GM21737 (cell line): ENCODE measurements around the gene TUBG1.

Experiments used
- ATAC-seq: cut with Tn5 transposase; IDR thresholded peaks from one replicate; pipeline ENCODE4 v1.9.1; 2021; ENCODE audit warnings: mild to moderate bottlenecking, moderate library complexity; ENCODE audit not compliant: unreplicated experiment

Gene TUBG1

DNA sequence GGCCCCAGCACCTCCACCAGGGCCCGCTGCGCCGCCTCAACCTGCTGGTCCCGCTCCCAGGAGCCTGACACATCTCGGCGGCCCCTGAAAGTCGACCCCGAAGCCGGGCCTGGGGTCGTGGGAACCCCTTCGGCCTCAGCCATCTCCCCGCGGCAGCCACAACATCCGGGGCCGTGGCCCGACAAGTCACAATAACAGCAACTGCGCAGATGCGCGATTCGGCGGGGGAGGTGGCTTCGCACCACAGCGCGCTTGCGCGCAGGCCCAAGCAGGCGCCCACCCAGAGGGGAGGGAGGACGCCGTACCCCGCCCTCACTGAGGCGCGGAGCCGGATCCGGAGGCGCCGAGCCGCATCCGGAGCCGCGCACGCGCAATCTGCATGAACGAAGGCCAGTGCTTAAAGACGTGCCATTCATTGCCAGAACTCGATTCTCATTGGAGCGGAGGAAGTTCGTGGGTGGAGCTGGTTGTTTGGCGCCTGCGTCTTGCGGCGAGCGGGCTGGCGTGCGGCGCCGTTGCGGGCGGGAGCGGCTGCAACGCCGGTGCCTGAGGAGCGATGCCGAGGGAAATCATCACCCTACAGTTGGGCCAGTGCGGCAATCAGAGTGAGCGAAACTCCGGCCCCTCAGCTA is at the start of gene TUBG1, which contains the start of gene RETREG3:
TUBG1 (plus strand) TSS at position 502 of the 632 bp plus-strand sequence; CDS start at position 557, 55 bp downstream.
RETREG3 (minus strand) TSS at position 193 of the 632 bp plus-strand sequence; CDS start at position 143, 50 bp downstream.
- ATAC-seq = peak; percentile 74

DNA sequence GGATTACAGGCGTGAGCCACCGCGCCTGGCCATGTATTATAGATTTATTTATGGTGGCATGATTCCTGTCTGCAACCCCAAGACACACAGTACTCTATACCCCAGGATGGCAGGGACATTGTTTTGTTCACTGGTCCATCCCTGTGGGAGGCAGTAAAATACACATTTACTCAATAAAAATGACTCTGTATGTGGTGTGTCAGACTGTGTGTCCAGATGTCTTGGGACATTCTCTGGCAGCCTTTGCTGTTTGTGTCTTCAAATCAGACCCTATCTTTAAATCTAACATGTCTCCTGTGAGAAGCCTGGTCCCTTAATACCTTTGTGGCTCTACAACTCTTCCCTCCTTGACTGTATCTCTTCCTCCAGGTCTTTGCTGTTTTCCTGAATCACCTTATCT is 49.2 kb upstream of the TUBG1 start:
- ATAC-seq = no peak

DNA sequence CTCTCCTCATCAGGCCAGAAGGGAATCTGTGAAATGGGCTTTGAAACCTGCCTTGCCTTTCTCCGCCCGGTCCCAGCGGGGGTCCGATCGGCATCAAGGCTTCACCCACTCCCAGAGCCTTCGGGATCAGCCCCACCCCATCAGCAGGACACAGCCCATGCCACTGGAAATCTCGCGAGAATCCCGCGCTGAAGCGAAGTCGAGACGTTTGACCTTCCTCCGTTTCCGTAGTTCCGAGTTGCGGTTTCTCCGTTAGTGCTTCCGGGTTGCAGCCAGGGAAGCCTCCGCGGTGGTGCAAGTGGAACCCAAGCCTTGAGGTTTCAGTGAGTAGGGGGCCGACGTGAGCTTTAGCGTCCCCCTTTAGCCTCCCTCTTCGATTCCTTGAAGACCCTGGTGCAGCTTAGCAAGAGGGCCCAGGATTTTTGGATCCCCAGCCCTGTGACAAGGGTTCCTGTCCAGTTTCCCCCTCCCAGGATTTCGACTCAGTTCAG is 47.5 kb upstream of the TUBG1 start, which contains the start of gene COASY:
COASY (plus strand) TSS at position 252 of the 491 bp plus-strand sequence. CDS start 475 bp downstream, outside the sequence.
- ATAC-seq = no peak

DNA sequence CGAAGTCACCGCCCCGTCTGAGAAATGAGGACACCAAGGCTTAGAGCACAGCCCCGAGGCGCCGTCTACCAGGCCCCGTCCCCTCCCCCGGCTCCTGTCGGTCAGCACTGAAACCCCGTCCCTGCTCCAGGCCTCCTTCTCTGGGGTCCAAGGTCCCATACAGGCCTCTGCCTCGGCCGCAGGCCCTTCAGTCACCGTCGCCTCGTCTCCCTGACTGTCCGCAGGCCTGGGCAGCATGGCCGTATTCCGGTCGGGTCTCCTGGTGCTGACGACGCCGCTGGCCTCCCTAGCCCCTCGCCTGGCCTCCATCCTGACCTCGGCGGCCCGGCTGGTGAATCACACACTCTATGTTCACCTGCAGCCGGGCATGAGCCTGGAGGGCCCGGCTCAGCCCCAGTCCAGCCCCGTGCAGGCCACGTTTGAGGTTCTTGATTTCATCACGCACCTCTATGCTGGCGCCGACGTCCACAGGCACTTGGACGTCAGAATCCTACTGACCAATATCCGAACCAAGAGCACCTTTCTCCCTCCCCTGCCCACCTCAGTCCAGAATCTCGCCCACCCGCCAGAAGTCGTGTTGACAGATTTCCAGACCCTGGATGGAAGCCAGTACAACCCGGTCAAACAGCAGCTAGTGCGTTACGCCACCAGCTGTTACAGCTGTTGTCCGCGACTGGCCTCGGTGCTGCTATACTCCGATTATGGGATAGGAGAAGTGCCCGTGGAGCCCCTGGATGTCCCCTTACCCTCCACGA is 46.9 kb upstream of the TUBG1 start:
- ATAC-seq = no peak

DNA sequence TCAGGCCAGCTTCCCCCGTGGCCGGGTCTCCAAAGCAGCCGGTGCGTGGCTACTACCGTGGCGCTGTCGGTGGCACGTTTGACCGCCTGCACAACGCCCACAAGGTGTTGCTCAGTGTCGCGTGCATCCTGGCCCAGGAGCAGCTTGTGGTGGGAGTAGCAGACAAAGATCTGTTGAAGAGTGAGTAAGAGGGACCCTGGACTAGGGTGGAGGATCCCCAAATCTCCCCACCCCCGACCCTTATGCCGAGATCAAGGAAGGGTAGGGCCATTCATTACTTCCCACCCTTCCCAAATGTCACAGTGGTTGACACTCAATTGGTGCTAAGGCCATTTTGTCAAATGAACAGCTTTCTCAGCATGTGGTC is 46.4 kb upstream of the TUBG1 start:
- no peak for ATAC-seq

DNA sequence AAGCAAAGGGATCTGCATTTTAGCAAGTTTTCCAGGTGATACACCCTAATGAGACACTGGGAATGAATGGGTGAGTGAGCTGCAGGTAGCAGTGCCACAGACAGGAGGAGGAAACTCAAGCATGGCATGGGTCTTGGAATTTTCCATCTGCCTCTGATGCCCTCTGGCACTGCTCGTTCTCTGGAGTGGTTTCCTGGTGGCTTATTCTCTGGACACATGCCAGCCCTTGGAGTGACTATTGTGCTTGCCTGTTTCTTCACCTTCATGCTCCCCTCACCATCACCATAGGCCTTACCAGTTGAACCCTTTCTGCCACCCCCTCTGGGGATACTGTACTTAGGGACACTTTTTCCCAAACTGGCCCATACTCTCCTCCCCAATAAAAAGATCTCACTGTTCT is 45.9 kb upstream of the TUBG1 start:
- no peak for ATAC-seq

DNA sequence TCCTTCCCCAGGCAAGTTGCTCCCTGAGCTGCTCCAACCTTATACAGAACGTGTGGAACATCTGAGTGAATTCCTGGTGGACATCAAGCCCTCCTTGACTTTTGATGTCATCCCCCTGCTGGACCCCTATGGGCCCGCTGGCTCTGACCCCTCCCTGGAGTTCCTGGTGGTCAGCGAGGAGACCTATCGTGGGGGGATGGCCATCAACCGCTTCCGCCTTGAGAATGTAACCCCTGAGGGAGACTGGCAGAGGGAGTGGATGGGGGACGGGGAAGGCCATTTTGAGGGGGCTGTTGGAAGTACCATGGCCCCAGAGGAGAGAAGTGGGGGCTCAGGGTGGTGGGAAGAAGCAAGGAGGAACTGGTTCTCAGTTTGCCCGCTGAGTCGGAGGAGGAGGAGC is 45.5 kb upstream of the TUBG1 start:
- ATAC-seq = no peak

DNA sequence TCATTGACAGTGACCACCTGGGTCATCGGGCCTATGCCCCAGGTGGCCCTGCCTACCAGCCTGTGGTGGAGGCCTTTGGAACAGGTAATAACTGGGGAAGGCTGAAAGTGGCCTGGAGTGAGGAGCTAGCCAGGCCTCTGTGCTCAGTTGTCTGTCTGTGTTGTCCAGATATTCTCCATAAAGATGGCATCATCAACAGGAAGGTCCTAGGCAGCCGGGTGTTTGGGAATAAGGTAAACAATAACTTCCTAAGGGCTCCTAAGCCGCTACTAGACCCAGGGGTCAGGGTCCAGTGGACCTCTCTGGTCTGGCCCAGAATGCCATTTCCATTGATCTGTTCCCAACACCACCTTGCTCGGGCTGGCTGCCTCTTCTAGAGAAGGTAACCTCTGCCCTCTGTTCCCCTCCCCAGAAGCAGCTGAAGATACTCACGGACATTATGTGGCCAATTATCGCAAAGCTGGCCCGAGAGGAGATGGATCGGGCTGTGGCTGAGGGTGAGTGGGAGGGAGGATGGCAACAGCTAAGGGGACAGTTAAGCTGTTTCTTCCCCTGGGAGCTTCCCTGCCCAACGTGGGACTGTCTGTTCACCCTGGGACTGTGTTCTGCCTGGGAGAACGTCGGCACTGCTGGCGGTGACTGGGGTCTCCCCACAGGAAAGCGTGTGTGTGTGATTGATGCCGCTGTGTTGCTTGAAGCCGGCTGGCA is 44.5 kb upstream of the TUBG1 start:
- no peak for ATAC-seq

DNA sequence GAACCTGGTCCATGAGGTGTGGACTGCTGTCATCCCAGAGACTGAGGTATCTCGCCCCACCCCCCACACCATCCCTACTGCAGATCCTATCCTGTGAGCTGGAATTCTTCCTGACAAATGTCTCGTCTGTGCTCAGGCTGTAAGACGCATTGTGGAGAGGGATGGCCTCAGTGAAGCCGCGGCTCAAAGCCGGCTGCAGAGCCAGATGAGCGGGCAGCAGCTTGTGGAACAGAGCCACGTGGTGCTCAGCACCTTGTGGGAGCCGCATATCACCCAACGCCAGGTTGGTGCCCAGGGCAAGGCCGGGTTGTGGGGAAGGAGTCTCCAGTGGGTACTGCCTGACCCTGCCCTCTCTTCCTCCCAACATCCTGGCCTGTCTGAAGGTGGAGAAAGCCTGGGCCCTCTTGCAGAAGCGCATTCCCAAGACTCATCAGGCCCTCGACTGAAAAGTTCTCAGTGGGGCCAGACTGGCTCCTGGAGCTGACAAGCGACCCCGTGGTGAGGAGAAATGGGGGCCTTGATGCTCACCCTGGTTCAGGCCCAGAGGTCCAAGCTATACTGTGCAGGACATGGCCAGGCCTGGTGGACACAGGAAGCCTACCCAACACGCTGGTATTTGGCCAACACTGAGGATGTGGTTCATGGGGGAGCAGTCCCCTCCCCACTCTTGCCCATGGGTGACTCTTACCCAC is 43.8 kb upstream of the TUBG1 start:
- no peak for ATAC-seq

DNA sequence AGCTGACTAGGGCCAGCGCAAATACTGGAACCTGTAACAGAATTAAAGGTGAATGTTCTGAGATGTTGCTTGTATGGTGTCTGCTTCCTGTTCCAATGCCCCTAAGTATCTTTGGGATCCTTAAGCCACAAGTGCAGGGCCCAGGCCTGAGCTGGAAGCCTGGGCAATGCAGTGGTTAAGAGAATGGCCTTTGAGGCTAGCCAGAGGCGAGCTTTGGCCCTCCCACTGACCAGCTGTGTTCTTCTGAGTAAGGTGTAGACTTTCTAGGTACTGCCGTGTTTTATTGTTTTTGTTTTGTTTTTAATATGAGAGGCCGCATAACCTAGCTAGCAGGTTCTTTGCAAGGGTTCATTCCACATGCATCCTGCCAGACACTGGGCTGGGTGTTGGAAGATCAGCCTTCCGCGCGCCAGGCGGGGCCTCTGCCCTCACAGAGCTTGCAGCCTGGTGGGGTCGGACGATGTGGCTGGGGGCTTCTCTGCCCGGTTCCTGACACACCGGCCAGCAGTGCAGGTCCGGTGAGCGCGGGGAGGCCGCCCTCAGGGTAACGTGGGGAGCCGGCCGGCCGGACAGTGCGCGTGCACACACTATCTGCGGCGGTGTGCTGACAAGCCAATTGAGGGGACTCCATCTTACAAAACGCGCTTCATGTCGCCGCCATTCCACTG is 43.1 kb upstream of the TUBG1 start:
- no peak for ATAC-seq

DNA sequence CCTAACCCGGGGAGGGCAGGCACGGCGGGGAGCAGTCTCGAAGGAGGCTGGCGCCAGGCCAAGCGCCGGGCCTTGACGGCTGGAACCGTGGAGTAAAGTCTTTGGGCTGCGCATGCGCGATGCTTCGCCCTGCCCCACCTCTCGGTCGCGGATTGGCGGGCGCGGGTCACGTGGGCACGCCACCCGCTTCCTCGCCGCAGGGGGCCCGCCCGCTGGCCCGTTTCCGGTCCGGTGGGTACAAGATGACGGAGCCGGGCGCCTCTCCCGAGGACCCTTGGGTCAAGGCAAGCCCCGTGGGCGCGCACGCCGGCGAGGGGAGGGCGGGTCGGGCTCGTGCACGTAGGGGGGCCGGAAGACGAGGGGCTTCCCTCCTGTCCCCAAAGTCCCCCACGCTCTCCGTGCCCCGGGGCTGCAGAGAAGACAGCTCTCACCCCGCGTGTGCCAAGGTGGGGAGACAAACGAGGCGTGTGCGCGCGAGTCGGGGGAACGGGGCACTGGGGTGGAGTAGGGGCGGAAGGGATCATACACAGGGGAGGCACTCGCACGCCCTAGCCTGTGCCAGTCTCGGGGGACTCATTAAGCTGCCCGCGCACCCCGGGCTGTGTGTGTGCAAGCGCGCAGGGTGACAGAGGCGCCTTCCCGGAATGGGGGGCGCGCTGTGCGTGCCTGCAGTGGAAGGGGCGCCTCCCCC is 42.5 kb upstream of the TUBG1 start, which contains the start of gene MLX:
MLX (plus strand) TSS at position 218 of the 691 bp plus-strand sequence; CDS start at position 243, 25 bp downstream.
- ATAC-seq = peak; percentile 33

DNA sequence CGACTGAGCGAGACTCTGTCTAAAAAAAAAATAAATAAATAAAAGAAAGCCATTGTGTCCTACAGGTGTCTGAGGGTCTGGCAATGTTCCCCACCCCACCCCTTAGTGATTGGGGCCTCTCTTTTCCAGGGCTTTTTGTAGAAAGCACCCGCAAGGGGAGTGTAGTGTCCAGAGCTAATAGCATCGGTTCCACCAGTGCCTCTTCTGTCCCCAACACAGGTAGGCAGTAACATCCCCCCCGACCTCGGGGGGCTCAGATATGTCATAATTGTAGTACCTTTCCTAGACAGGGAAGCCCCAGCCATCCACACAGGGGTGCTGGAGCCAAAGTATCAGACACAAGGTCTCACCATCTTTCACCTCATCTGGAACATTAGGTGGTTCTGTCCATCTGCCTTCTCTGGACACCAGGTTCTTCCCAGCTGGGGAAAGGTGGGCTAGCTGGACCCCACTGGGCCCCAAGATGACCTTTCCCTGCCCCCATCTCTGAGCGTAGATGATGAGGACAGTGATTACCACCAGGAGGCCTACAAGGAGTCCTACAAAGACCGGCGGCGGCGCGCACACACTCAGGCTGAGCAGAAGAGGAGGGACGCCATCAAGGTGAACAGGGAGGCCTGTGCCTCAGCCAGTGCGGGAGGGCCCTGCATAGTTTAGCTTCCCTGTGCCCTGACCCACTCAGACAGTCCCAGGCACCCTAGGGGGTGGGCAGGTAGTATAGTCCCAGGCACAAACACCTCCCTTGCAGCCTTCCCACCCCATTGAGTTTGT is 41.0 kb upstream of the TUBG1 start:
- no peak for ATAC-seq

DNA sequence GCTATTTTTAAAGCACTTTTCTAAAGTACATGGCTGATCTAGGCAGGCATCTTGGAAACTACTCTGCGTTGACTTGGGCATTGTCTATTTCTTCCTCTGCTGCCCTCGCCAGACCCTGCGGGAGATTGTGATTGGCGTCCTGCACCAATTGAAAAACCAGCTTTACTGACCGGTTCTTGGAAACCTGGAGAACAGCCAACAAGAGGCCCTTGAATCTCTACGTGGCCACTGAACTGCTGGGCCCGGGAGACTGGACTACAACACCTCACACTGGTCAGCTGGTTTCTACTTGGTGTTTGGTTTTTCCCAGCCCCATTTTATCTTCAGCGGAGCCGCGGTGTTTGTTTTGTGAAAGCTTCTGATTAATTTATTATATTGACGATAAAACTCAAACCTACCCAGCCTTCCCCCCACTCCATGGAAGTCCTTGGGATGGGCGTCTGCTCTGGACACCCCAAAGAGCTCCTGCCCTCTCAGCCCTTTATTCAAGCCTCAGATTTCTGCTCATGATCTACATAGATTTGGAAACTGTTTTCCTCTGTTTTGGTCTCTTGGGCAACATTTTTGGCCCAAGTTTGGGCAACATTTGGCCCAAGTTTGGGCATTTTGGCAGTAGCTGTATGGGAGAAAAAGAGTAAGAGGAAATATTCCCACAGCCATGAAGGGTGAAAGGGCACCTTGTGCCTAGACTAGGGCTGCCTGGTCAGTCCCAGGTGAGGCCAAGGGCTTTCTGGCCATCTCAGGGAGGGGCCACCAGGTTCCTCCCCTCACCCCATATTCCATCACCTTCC is 37.9 kb upstream of the TUBG1 start:
- no peak for ATAC-seq

DNA sequence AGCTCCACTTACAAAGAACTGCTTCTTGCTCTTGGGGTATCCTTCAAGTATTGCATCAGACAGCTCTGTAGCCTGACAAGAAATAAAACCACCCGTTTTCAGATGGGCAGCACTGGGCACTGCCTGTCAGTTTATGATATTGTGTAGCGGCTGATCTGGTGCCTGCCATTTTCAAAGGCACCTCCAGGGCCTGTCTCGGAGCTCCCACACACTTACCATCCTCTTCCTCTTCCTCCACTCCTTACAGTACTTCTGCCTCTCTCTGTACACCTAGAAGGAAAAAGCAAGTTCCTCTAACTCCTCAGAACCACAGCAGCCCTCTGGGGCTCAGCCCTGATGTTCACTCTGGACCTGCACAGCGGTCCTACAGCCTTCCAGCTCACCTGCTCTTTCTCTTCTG is 36.4 kb upstream of the TUBG1 start:
- no peak for ATAC-seq

DNA sequence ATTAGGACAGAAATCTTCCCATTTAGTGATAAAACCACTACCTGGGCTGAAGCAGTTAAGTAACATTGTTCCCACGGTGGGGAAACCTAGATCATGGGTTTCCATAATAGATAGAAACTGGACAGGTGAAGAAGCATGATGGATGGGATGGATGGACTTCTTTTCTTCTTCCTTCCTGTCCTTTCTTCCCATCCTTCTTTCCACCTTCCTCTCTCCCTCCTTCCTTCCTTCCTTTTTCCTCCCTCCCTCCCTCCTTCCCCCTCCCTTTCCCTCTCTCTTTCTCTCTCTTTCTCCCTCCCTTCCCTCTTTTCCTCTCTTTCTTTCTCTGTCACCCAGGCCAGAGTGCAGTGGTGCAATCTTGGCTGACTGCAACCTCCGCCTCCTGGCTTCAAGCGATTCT is 35.0 kb upstream of the TUBG1 start:
- no peak for ATAC-seq

DNA sequence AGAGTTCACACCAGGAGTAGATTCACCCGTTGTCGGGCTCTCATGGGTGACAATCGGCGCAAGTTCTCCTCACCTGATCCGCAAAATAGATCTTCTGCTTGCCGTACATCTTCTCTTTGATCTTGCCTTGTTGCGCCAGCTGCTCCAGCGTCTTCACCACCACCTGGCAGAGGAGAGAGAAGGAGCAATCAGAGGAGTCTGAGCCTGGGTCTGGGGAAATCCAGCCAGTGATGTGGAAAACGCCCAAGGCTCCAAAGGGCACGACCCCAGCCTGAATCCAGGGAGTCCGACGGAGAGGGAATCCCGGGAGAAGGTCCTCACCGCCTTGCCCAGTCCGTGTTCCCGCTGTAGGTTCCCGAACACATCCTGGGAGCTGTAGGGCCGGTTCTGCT is 32.3 kb upstream of the TUBG1 start:
- no peak for ATAC-seq

DNA sequence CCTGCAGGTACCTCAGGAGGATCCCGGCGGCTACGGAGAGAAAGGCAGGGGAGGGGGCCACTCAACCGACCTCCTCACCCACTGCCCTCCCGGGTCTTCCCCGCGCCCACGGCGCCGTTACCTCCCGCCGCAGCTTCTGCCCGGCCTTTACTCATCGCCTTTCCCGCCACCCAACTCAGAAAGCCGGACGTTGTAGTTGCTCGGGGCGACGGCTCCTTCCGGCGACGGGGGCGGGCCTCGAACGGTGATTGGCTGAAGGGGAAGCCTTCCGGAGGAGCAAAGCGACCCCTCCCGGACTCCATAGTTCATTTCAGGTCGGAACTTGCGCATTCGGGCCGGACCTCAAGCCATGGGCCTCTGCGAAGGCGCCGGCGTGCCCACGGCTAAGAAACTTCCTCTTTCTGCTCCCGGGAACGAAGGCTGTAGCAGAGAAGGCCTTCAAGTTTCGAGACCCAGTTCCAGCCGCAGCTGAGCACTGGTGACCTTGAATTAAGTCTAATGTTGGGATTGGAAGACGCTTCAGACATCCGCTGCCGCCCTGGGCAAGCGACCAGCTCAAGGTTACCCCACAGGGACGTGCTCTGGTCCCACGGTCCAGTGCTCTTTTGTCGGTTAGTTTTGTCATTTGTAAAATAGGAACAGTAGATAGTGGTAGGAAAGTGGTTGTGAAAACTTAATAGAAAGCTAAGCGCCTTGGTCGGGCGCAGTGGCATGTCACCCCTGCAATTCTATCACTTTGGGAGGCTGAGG is 31.8 kb upstream of the TUBG1 start, which contains the start of gene PSMC3IP:
PSMC3IP (minus strand) TSS at position 198 of the 750 bp plus-strand sequence; CDS start at position 155, 43 bp downstream.
- ATAC-seq = peak; percentile 59
